H9 (cell line): ENCODE measurements around the gene AGMO. TPM values are rescaled to one million over a fixed set of nuclear protein-coding genes. Genes with fewer than 3 reads are reported as not detected.

ENCODE experiments used
- DNase-seq: peaks from one replicate; pipeline ENCODE4 v3.0.0-alpha.2; 2017
- H2AFZ ChIP-seq: one replicate; pipeline ENCODE4 v1.6.1; 2013; ENCODE audit warnings: mild to moderate bottlenecking, low read length, control low read depth, moderate library complexity
- H2AK5ac ChIP-seq: 2 replicates; pipeline ENCODE4 v1.6.1; 2013; ENCODE audit warnings: low read length, control low read depth, mixed read lengths; ENCODE audit not compliant: insufficient read length
- H2BK120ac ChIP-seq: one replicate; pipeline ENCODE4 v1.6.1; 2013; ENCODE audit warnings: low read depth, mild to moderate bottlenecking, low read length, control low read depth, inconsistent platforms; ENCODE audit not compliant: poor library complexity, severe bottlenecking
- H2BK12ac ChIP-seq: 2 replicates; pipeline ENCODE4 v1.6.1; 2013; ENCODE audit warnings: low read length, control low read depth, mixed read lengths, low read depth; ENCODE audit not compliant: insufficient read length
- H2BK15ac ChIP-seq: 2 replicates; pipeline ENCODE4 v1.6.1; 2013; ENCODE audit warnings: low read depth, low read length, control low read depth
- H2BK20ac ChIP-seq: one replicate; pipeline ENCODE4 v1.6.1; 2013; ENCODE audit warnings: low read depth, mild to moderate bottlenecking, low read length, control low read depth, inconsistent platforms; ENCODE audit not compliant: poor library complexity, severe bottlenecking
- H2BK5ac ChIP-seq: 2 replicates; pipeline ENCODE4 v1.6.1; 2013; ENCODE audit warnings: low read length, control low read depth, mixed read lengths; ENCODE audit not compliant: insufficient read length
- H3K14ac ChIP-seq: 2 replicates; pipeline ENCODE4 v1.6.1; 2013; ENCODE audit warnings: low read length, control low read depth; ENCODE audit not compliant: insufficient read depth
- H3K18ac ChIP-seq: 2 replicates; pipeline ENCODE4 v1.6.1; 2013; ENCODE audit warnings: low read depth, mild to moderate bottlenecking, mixed read lengths, low read length, control low read depth; ENCODE audit not compliant: insufficient read length
- H3K23ac ChIP-seq: 2 replicates; pipeline ENCODE4 v1.6.1; 2013; ENCODE audit warnings: low read length, control low read depth, mixed read lengths, low read depth; ENCODE audit not compliant: insufficient read length
- H3K23me2 ChIP-seq: 2 replicates; pipeline ENCODE4 v1.6.1; 2013; ENCODE audit warnings: low read depth, mild to moderate bottlenecking, mixed read lengths, low read length, control low read depth; ENCODE audit not compliant: insufficient read length, poor library complexity, severe bottlenecking
- H3K27ac ChIP-seq: 2 replicates; pipeline ENCODE4 v1.5.1; 2013; ENCODE audit warnings: low read length, control low read depth, mixed read lengths, low read depth; ENCODE audit not compliant: insufficient read length
- H3K27me3 ChIP-seq: 2 replicates; pipeline ENCODE4 v1.6.1; 2013; ENCODE audit warnings: low read length, control low read depth, inconsistent platforms; ENCODE audit not compliant: insufficient read depth
- H3K4ac ChIP-seq: 2 replicates; pipeline ENCODE4 v1.6.1; 2013; ENCODE audit warnings: low read depth, mild to moderate bottlenecking, control low read depth, inconsistent platforms, low read length, moderate library complexity
- H3K4me1 ChIP-seq: 2 replicates; pipeline ENCODE4 v1.6.1; 2013; ENCODE audit warnings: low read length, control low read depth, inconsistent platforms; ENCODE audit not compliant: insufficient read depth
- H3K4me2 ChIP-seq: 2 replicates; pipeline ENCODE4 v1.6.1; 2013; ENCODE audit warnings: low read length, control low read depth, mixed read lengths; ENCODE audit not compliant: insufficient read length, insufficient read depth
- H3K56ac ChIP-seq: 2 replicates; pipeline ENCODE4 v1.6.1; 2013; ENCODE audit warnings: low read depth, mild to moderate bottlenecking, mixed read lengths, low read length, control low read depth; ENCODE audit not compliant: insufficient read length
- H3K79me1 ChIP-seq: 2 replicates; pipeline ENCODE4 v1.6.1; 2013; ENCODE audit warnings: low read depth, mild to moderate bottlenecking, moderate library complexity, low read length, control low read depth, inconsistent platforms; ENCODE audit not compliant: insufficient read depth, poor library complexity, severe bottlenecking
- H3K79me2 ChIP-seq: 2 replicates; pipeline ENCODE4 v1.6.1; 2013; ENCODE audit warnings: low read length, control low read depth, inconsistent platforms; ENCODE audit not compliant: insufficient read depth
- H3K9ac ChIP-seq: 2 replicates; pipeline ENCODE4 v1.6.1; 2013; ENCODE audit warnings: low read length, control low read depth, mixed read lengths; ENCODE audit not compliant: insufficient read length; ENCODE audit errors: extremely low read depth
- H3K9me3 ChIP-seq: one replicate; pipeline ENCODE4 v1.6.1; 2013; ENCODE audit warnings: low read depth, low read length, inconsistent platforms; ENCODE audit not compliant: control insufficient read depth
- H3T11ph ChIP-seq: one replicate; pipeline ENCODE4 v1.6.1; 2013; ENCODE audit warnings: mild to moderate bottlenecking, low read length, control low read depth, inconsistent platforms
- H4K20me1 ChIP-seq: one replicate; pipeline ENCODE4 v1.6.1; 2013; ENCODE audit not compliant: control insufficient read depth, insufficient read length, insufficient read depth
- H4K5ac ChIP-seq: 2 replicates; pipeline ENCODE4 v1.6.1; 2013; ENCODE audit warnings: low read depth, mild to moderate bottlenecking, mixed read lengths, low read length, control low read depth; ENCODE audit not compliant: insufficient read length
- H4K8ac ChIP-seq: replicated peaks from 2 replicates; pipeline ENCODE4 v1.6.1; 2013; ENCODE audit warnings: low read length, control low read depth, mixed read lengths, low read depth; ENCODE audit not compliant: insufficient read length
- H4K91ac ChIP-seq: 2 replicates; pipeline ENCODE4 v1.6.1; 2013; ENCODE audit warnings: low read depth, mild to moderate bottlenecking, moderate library complexity, mixed read lengths, low read length, control low read depth; ENCODE audit not compliant: insufficient read length
- H3K27ac Mint-ChIP-seq, 3 experiments: 2 replicates in 2 of 3; 3 replicates in 1 of 3; pipeline ENCODE4 v1.8.0; 2020 to 2021; ENCODE audit warnings: mixed read lengths in 3 of 3, mild to moderate bottlenecking in 1 of 3, moderate library complexity in 1 of 3
- H3K27me3 Mint-ChIP-seq: 2 replicates; pipeline ENCODE4 v1.8.0; 2021; ENCODE audit warnings: low read depth, mild to moderate bottlenecking, moderate library complexity, mixed read lengths
- H3K36me3 Mint-ChIP-seq, 3 experiments: 2 replicates in 2 of 3; 3 replicates in 1 of 3; pipeline ENCODE4 v1.8.0; 2020 to 2021; ENCODE audit warnings: low read depth in 3 of 3, mixed read lengths in 3 of 3; ENCODE audit not compliant: insufficient read depth in 1 of 3
- H3K4me1 Mint-ChIP-seq, 2 experiments: 2 replicates each; pipeline ENCODE4 v1.8.0; 2020; ENCODE audit warnings: mixed read lengths in 2 of 2
- H3K4me3 Mint-ChIP-seq, 2 experiments: 2 replicates in 1 of 2; 3 replicates in 1 of 2; pipeline ENCODE4 v1.8.0; 2020 to 2021; ENCODE audit warnings: mild to moderate bottlenecking in 2 of 2, mixed read lengths in 2 of 2, moderate library complexity in 1 of 2
- H3K9me3 Mint-ChIP-seq, 2 experiments: 2 replicates in 1 of 2; 3 replicates in 1 of 2; pipeline ENCODE4 v1.8.0; 2020; ENCODE audit warnings: mild to moderate bottlenecking in 2 of 2, mixed read lengths in 2 of 2, moderate library complexity in 1 of 2
- WGBS: extraction: QIAGEN DNeasy Blood & Tissue Kit; methylation state at CpG from one replicate; pipeline ENCODE4 v1.1.7; 2013; ENCODE audit warnings: missing lambda C conversion rate, low lambda C conversion rate, mixed read lengths; ENCODE audit not compliant: insufficient read length; ENCODE audit errors: extremely low coverage; 5-methylcytosine and 5-hydroxymethylcytosine counted together
- total RNA-seq: library from RNA; stranded (reverse); gene quantifications from 2 replicates; pipeline ENCODE4 v1.2.1, GENCODE V29; 2021
- TF ChIP-seq, protein P1 (sequence below): fragments of 200-600 bp; sonication (generic); conservative IDR thresholded peaks from 3 replicates; pipeline ENCODE4 v1.8.0; 2021; ENCODE audit warnings: antibody characterized with exemption, mild to moderate bottlenecking

The AGMO gene
- total RNA-seq, 1 experiment from 2014 or later: 0.70 TPM

- TF ChIP-seq, protein P1, sequence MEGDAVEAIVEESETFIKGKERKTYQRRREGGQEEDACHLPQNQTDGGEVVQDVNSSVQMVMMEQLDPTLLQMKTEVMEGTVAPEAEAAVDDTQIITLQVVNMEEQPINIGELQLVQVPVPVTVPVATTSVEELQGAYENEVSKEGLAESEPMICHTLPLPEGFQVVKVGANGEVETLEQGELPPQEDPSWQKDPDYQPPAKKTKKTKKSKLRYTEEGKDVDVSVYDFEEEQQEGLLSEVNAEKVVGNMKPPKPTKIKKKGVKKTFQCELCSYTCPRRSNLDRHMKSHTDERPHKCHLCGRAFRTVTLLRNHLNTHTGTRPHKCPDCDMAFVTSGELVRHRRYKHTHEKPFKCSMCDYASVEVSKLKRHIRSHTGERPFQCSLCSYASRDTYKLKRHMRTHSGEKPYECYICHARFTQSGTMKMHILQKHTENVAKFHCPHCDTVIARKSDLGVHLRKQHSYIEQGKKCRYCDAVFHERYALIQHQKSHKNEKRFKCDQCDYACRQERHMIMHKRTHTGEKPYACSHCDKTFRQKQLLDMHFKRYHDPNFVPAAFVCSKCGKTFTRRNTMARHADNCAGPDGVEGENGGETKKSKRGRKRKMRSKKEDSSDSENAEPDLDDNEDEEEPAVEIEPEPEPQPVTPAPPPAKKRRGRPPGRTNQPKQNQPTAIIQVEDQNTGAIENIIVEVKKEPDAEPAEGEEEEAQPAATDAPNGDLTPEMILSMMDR: no peak
- no CpG with 5 or more reads among the region's 2 CpGs for WGBS
- Histone ChIP-seq H3K9me3 (no peaks in the 10 kb centered on the region), H3K56ac (no peak overlapping the region), H3K4ac (no peak overlapping the region), H2BK20ac (no peak overlapping the region), H2BK12ac (no peak overlapping the region), H2AK5ac (no peak overlapping the region), H3K27ac (no peak overlapping the region), H3T11ph (no peak overlapping the region), H3K27me3 (no peaks in the 10 kb centered on the region), H2AFZ (no peak overlapping the region), H3K9ac (no peak overlapping the region), H3K4me1 (no peaks in the 10 kb centered on the region), H4K20me1 (no peaks in the 10 kb centered on the region), H3K4me2 (no peak overlapping the region), H3K79me2 (no peaks in the 10 kb centered on the region), H3K23me2 (no peaks in the 10 kb centered on the region), H3K23ac (no peak overlapping the region), H4K8ac (no peak overlapping the region), H2BK5ac (no peak overlapping the region), H2BK15ac (no peak overlapping the region), H3K14ac (no peak overlapping the region), H2BK120ac (no peak overlapping the region), H3K18ac (no peak overlapping the region), H4K91ac (no peak overlapping the region), H3K79me1 (no peaks in the 10 kb centered on the region), H4K5ac (no peak overlapping the region)
- no peaks in the 10 kb centered on the region; a peak in 2 of 7 replicates for H3K36me3 Mint-ChIP-seq
- DNase-seq: no peak
- no peaks in the 10 kb centered on the region for H3K9me3 Mint-ChIP-seq
- no peaks in the 10 kb centered on the region for H3K27me3 Mint-ChIP-seq
- no peak overlapping the region for H3K27ac Mint-ChIP-seq
- no peak overlapping the region for H3K4me3 Mint-ChIP-seq
- no peaks in the 10 kb centered on the region for H3K4me1 Mint-ChIP-seq
Observed at GRCh38 chr7:15495170-15495569, 66.6 kb downstream of the AGMO start.
